HG03439 (cell line): ENCODE data around the gene GALE.
"Not testable (repeated sequence)": the region's sequence is repeated elsewhere in the genome, so short reads cannot be mapped to it uniquely, and the experiment has no call there.

Experiments used
- ATAC-seq: cut with Tn5 transposase; IDR thresholded peaks from one replicate; pipeline ENCODE4 v1.9.1; 2021; ENCODE audit warnings: mild to moderate bottlenecking, moderate library complexity; ENCODE audit not compliant: unreplicated experiment

Gene GALE

DNA sequence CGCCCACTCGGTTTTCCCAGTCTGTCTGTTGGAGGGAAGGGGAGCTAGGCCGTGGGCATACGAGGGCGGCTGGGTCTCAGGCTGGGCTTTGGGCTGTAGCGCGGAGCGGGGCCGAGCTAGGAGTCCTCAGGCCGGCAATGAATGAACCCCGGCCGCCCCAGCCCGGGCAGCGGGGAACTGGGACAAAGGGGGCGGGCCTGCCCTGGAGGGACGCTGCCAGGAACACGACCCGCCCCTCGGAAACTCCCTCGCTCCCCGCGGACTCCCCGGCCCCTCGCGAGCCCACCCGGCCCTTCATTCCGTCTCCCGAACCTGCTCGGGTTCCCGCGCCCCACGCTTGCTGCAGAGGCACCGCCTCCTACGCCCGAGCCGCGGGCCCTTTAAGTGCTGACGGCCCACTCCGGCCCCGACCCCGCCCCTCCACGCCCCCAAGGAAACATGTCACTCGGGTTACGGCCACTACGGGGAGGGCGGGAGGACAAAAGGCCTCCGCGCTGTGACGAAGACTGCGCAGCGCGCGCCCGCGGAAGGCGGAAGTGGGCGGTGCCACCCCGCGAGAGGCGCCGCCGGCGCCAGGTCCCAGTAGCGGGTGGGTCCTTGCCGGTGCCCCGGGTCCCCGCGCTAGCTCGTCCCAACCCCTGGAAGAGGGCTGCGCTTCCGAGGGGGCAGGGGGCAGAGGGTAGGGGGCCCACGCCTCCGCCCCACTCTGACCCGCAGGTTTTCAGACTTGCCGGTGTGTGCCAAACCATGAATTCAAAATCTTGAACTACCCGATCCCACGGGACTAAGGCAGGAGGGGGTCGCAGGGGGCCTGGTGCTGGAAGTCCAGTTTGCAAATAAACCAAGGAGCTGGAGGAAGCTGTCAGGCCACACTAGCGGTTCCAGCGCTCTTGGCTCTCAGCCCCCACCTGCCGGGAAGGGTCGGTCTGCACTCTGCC is at the start of gene GALE:
Gene GALE (minus strand): TSS at position 355 of the 938 bp plus-strand sequence. CDS start 1,747 bp downstream, outside the sequence.
- peak; percentile 75 for ATAC-seq

DNA sequence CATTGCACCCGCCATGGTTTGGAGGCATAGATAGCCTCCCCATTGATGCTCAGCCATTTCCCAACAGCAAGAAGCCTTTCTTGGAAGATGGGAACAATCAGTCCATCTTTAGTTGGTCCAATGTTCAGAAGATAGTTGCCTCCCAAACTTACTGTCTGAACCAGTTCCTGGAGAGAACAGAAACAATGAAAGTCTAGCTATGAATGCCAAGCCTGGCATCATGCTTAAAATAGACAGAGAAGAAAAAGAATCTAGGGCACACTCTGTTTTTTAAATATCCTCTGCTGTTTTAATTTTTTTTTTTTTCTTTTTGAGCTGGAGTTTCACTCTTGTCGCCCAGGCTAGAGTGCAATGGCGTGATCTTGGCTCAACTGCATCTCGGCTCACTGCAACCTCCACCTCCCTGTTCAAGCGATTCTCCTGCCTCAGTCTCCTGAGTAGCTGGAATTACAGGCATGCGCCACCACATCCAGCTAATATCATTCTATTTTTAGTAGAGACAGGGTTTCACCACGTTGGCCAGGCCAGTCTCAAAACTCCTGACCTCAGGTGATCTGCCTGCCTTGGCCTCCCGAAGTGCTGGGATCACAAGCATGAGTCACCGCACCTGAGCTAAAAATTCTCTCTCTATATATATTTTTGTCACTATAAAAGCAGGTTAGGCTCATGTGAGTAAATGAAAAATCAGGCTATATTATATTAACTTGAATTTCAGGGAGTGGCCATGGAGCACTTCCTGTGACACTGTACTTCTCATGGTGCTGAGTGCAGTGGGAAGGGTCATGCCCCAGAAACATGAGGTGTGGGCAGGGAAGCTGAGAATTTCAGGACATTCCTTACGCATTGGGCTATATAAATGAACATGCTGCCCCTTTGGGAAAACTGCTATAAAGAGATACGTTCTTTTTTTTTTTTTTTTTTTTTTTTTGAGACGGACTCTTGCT is 48.4 kb upstream of the GALE start:
- ATAC-seq = no peak

DNA sequence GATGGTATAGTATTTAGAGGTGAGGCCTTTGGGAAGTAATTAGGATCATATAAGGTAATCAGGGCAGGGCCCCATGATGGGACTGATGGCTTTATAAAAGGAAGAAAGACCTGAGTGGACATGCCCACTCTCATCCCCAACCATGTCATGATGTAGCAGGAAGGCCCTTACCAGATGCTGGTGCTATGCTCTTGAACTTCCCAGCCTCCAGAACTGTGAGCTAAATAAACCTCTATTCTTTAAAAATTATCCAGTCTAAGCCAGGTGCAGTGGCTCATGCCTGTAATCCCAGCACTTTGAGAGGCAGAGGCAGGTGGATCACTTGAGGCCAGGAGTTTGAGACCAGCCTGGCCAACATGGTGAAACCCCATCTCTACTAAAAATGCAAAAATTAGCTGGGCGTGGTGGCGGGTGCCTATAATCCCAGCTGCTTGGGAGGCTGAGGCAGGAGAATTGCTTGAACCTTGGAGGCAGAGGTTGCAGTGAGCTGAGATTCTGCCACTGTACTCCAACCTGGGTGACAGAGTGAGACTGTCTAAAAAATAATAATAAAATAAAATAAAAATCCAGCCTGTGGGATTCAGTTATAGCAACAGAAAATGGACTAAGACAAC is 47.0 kb upstream of the GALE start:
- not testable (repeated sequence) for ATAC-seq

DNA sequence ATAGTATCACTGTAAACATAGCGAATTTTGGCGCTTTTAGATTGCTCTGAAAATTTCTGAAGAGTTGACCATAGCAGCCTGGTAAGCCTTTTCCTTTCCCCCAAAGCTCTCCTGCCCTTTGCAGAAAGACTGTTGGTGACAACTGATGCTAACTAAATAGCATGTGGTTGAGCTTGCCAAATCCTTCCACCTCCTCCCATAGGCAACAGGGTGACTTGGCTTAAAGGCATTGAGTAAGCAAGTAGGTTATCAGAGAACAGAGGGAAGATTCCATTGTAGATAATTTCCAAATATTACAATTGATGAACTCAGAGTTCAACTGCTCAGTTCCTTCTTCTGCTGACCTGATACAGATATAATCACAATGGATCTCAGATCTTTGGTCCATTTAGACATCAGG is 44.6 kb upstream of the GALE start:
- ATAC-seq = no peak

DNA sequence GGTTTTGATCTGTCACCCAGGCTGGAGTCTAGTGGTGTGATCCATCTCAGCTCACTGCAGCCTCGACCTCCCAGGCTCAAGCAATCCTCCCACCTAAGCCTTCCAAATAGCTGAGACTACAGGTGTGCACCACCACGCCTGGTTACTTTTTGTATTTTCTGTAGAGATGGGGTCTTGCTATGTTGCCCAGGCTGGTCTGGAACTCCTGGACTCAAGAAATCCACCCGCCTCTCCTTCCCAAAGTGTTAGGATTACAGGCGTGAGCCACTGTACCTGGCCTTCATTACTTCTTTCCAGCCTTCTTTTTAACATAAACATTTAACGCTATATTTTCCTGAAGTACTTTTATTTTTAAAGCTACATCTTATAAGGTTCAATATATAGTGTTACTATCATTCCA is 43.1 kb upstream of the GALE start:
- ATAC-seq = no peak

GRCh38 chr1:23838401-23838866 is 37.9 kb upstream of the GALE start:
- ATAC-seq = peak; percentile 68

DNA sequence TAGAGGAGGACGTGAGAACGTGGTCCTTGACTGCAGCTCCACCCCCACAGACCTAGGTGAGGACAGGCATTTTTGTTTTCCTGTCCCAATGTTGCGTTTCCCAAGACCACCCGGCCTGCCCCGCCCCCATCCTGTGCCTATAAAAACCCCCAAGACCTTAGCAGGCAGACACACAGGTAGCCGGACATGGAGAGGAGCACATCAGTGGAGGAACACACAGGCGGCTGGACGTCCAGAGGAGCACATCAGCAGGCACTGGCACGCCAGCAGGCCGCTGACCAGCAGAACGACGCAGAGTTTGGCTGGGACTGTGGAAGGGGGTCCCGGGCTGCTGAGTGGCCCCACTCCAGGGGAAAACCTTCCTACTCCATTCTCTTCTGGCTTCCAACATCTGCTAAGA is 37.4 kb upstream of the GALE start:
- peak; percentile 23 for ATAC-seq

DNA sequence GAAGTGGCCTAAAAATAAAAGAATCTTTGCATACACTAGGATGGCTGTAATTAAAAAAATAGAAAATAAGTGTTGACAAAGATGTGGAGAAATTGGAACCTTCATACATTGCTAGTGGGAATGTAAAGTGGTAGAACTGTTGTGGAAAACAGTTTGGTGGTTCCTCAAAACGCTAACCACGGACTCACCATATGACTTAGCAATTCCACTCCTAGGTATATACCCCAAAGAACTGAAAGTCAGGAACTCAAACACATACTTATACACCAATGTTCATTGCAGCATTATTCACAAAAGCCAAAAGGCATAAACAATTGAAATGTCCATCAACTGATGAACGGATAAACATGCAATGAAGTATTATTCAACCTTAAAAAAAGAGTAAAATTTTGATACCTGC is 35.5 kb upstream of the GALE start:
- ATAC-seq = no peak

GRCh38 chr1:23834156-23834555 is 33.6 kb upstream of the GALE start:
- not testable (repeated sequence) for ATAC-seq

DNA sequence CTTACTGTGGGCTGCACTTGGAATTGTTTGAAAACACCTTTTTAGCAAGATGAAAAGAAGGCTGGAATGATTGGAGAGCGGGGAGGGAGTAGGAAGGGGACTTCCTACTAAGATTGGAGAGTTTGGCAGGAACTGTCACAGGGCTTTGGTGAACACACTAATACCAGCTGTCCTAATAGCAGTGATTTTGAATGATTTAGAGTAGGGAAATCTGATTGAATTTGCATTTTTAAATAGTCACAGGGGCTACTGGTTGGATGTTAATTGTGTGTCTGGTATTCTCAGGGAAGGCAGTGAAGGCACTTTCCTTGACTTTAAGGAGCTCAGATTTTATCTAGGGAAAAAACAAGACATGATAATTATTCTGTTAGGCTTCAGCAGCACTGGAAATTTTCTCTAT is 27.2 kb upstream of the GALE start:
- ATAC-seq = no peak

- ATAC-seq = not testable (repeated sequence)
These were observed 26.0 kb upstream of the GALE start for GRCh38 chr1:23826590-23826989.

DNA sequence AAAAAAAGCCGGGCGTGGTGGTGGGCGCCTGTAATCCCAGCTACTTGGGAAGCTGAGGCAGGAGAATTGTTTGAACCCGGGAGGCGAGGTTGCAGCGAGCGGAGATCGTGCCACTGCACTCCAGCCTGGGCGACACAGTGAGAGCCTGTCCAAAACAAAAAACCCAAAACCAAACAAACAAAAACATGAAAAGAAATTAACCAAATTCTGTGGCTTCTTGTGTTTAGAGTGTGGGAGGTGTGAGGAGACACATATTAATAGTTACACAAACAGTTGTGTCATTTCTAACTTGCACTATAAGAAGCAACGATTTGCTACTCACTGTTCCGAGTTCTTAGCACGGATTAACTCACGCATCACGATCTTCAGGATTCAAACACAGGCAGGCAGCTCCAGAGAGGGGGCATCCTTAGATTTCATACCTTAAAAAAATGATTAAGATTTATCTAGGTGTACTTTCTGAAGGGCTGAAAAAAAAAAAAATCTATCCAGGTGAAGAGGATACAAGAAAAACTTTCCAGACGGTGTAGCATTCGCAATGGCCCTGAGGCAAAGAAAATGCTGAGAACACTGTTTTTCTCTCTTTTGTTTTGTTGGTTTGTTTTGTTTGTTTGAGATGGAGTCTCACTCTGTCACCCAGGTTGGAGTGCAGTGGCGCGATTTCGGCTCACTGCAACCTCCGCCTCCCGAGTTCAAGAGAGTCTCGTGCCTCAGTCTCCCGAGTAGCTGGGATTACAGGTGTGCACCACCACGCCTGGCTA is 25.4 kb upstream of the GALE start:
- peak; percentile 36 for ATAC-seq

- ATAC-seq = peak; percentile 72
These were observed 24.7 kb upstream of the GALE start, which contains the start of gene HMGCL for GRCh38 chr1:23825076-23825761. Gene HMGCL, minus strand, starts transcription at chr1:23825429. Its CDS starts 14 bp downstream, at chr1:23825415.

DNA sequence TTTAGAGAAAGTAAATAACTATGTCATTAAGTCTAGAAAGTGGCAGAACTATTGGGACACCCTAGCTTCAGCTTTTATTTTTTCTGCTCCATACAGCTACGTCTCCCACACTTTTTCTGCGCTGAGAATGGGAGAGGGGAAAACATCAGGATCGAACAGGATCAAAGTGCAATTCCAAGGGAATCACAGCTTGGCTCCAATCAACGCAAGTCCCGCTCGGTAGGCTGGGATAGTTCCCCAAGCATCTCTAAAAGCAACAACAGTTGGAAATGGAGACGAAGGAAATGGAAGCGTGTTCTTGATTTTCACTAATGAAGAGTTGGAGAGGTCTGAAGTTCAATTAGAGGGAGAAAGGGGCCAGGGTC is 24.1 kb upstream of the GALE start:
- ATAC-seq = no peak

GRCh38 chr1:23823767-23824166 is 23.2 kb upstream of the GALE start:
- no peak for ATAC-seq

DNA sequence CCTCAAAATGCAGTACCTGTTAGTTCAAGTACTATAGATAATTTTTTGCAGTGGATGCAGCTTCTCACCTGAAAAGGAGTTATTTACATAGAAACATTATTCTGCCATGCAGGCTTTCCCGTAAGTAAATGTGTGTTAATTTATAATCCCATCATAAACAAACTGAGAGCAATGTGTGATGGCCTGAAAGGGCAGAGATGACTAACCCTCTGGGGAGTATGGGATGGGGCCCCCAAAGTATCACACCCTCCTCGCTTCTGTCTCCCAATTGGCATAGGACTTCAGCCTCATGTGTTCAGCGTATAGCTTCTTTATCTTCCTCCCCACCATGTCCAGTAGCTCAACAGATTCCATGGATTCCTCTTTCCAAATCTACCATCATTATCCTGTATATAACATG is 17.1 kb upstream of the GALE start:
- ATAC-seq = no peak

- ATAC-seq = no peak
These were observed 16.4 kb upstream of the GALE start for GRCh38 chr1:23816906-23817305.

- no peak for ATAC-seq
These were observed 15.8 kb upstream of the GALE start for GRCh38 chr1:23816361-23816760.

- ATAC-seq = no peak
These were observed 13.5 kb upstream of the GALE start for GRCh38 chr1:23814016-23814415.
